Measurements from ENCODE around the gene POLA1.

Gene POLA1

DNA sequence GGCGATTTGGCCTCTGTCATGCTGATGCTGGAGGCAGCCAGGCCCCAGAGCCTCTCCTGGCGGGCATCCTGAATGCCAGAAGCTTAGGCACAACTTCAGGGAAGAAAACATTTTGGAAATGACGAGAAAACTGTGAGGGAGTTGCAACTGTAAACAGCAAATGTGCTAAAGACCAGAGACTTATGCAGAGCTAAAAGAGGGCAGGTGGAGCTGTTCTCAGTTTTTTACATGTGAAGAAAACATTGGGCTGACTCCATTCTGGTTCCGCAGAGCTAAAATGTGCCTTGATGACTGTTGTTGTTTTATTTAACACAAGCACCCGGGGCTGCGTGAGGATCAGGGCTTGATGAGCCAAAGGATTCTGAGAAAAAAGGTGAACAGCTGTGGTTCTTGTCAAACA lies 332.9 kb downstream of the POLA1 start:
- DNase-seq (ENCODE audit: low spot score) = no peak

- no peak for DNase-seq (ENCODE audit: low spot score)
Observed at GRCh38 chrX:25028726-25029125, 335.0 kb downstream of the POLA1 start.

DNA sequence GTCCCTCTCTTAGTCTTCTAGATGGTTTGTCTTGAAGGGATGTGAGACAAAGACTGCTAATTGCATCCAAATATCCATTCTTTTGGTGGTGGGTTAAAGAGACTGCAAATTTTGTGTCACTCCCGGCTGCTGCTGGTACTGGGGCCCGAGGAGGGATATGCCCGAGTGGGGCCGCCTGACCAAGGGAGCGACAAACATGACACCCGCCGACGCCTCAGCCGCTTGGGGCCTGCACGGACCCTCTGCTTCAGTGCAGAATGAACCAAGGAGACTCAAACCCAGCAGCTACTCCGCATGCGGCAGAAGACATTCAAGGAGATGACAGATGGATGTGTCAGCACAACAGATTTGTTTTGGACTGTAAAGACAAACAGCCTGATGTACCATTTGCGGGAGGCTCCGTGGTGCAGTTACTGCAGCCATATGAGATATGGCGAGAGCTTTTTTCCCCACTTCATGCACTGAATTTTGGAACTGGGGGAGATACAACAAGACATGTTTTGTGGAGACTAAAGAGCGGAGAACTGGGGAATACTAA lies 335.6 kb downstream of the POLA1 start:
- DNase-seq (ENCODE audit: low spot score) = no peak

GRCh38 chrX:25034889-25035288 lies 341.2 kb downstream of the POLA1 start:
- no peak for DNase-seq (ENCODE audit: low spot score)

- DNase-seq (ENCODE audit: low spot score) = no peak
Observed at GRCh38 chrX:25039036-25039435, 345.3 kb downstream of the POLA1 start.

DNA sequence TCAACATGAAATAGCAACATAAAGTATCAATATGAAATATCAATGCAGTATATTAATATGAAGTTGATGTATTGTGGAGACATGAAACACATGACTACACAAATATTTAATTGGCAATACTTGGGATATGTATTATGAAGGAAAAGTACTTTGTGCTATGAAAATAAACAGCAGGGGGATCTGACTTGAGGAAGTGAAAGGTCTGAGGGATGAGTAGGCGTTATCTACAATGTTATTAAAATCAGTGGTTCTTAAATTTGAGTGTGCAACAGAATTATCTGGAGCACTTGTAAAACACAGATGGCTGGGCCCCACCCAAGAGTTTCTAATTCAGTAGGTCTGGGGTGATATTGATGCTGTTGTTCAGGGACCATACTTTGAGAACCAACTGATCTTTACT lies 349.5 kb downstream of the POLA1 start:
- no peak for DNase-seq (ENCODE audit: low spot score)
